ENCODE results near the gene IFRD2. TPM values are rescaled to one million over a fixed set of nuclear protein-coding genes. Genes with fewer than 3 reads are reported as not detected.

IFRD2 gene
- total and polyA plus RNA-seq, 2 of the 13 experiments (the other 11 are each of a cell fraction or from before 2014, with no cell fraction given), result 32.8 to 96.1 TPM

- TF ChIP-seq ZNF710 (CRISPR knock-in tag; IDR thresholded peaks at IDR 0.05; ENCODE audit: borderline replicate concordance), result no peak
- TF ChIP-seq ZSCAN5A (CRISPR knock-in tag; IDR thresholded peaks at IDR 0.05; ENCODE audit: borderline replicate concordance), result no peak
- TF ChIP-seq GPN1 (CRISPR knock-in tag; IDR thresholded peaks at IDR 0.05; ENCODE audit: borderline replicate concordance), result no peak
- no peak for TF ChIP-seq TOE1 (CRISPR knock-in tag; IDR thresholded peaks at IDR 0.05)
- TF ChIP-seq GABPA (IDR thresholded peaks at IDR 0.05; ENCODE audit: low read depth, low read length), result no peak
- TF ChIP-seq GABPA (CRISPR knock-in tag; IDR thresholded peaks at IDR 0.05; ENCODE audit: low read depth), result peak; percentile 53; the same call in 1 of the 2 replicates
- no peak for TF ChIP-seq SMYD3 (CRISPR knock-in tag; IDR thresholded peaks at IDR 0.05)
- TF ChIP-seq MNT (IDR thresholded peaks at IDR 0.05), result no peak
- TF ChIP-seq ZNF337 (CRISPR knock-in tag; IDR thresholded peaks at IDR 0.05; ENCODE audit: borderline replicate concordance, low read depth), result no peak
- TF ChIP-seq JUN (CRISPR knock-in tag; IDR thresholded peaks at IDR 0.05), result no peak
- TF ChIP-seq ZC3H4 (CRISPR knock-in tag; IDR thresholded peaks at IDR 0.05; ENCODE audit: borderline replicate concordance), result no peak
- no peak for TF ChIP-seq ZNF414 (CRISPR knock-in tag; IDR thresholded peaks at IDR 0.05)
- no peak; the same call in 1 of the 2 replicates for TF ChIP-seq ZSCAN21 (CRISPR knock-in tag; IDR thresholded peaks at IDR 0.05; ENCODE audit: borderline replicate concordance)
- peak; percentile 75 for TF ChIP-seq RAD21 (CRISPR knock-in tag; IDR thresholded peaks at IDR 0.05)
- no peak for TF ChIP-seq MBD4 (IDR thresholded peaks at IDR 0.05; ENCODE audit: borderline replicate concordance, low read length)
- TF ChIP-seq JARID2 (CRISPR knock-in tag; IDR thresholded peaks at IDR 0.05; ENCODE audit: insufficient replicate concordance), result no peak
- no peak for TF ChIP-seq RBAK (CRISPR knock-in tag; IDR thresholded peaks at IDR 0.05)
- TF ChIP-seq ZGPAT (CRISPR knock-in tag; IDR thresholded peaks at IDR 0.05), result no peak
- TF ChIP-seq ZNF891 (CRISPR knock-in tag; IDR thresholded peaks at IDR 0.05), result no peak
- no peak for TF ChIP-seq KDM3A (CRISPR knock-in tag; IDR thresholded peaks at IDR 0.05; ENCODE audit: low read depth)
- no peak for TF ChIP-seq HMGA1 (CRISPR knock-in tag; conservative IDR thresholded peaks at IDR 0.05)
- no peak for TF ChIP-seq NR2F1 (CRISPR knock-in tag; IDR thresholded peaks at IDR 0.05)
- TF ChIP-seq NAIF1 (CRISPR knock-in tag; IDR thresholded peaks at IDR 0.05; ENCODE audit: borderline replicate concordance), result no peak
Measured at GRCh38 chr3:50256978-50257890, 35.0 kb downstream of the IFRD2 start (continued).

Data from HepG2 (cell line).